Stimulated activated CD4-positive, alpha-beta T cell treated with anti-CD3 and anti-CD28 coated beads, Interleukin-12 subunit alpha, Interleukin-12 subunit beta, amount 100 ng/mL, for 4 hours (primary cell): ENCODE results near the gene GNB3.
"Not testable (repeated sequence)": the region's sequence is repeated elsewhere in the genome, so short reads cannot be mapped to it uniquely, and the experiment has no call there.

Experiments
- DNase-seq: peaks from one replicate; pipeline ENCODE4 v3.0.0-alpha.2; 2020

GNB3 gene

DNA sequence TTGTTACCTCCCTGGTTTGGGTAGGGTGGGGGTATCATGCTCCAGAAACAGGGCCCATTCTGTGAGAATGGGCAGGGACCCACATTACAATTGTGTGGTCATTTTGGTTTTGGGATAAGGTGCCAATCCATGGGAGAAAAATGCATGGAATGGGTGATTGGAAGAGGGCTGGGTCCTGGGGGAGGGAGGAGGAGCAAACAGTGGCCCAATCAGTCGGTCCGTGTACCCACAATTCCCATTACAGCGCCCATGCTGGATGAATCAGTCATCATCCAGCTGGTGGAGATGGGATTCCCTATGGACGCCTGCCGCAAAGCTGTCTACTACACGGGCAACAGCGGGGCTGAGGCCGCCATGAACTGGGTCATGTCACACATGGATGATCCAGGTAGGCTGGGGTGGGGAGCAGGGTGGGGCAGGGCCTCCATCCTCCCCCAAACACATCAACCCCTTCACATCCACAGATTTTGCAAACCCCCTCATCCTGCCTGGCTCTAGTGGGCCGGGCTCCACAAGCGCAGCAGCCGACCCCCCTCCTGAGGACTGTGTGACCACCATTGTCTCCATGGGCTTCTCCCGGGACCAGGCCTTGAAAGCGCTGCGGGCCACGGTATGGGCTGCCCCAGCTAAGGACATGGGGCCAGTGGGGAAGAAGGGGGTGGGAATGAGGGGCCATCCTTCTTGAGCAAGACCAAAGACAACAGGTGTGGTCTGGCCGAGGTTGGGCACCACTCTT lies 23.0 kb downstream of the GNB3 start:
- no peak for DNase-seq

DNA sequence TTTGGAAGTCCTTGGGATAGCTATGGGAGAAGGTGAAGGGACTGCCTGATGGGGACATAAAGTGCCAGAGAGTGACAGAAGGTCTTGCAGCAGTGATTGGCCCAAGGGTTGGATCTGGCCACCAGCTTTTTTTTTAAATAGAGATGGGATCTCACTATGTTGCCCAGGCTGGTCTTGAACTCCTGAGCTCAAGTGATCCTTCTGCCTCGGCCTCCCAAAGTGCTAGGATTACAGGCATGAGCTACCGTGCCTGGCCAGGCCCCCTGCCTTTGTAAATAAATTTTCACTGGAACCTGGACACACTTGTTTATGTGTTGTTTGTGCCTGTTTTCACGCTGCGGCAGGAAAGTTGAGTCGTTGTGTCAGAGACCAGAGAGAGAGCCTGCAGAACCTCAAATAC lies 24.6 kb downstream of the GNB3 start:
- DNase-seq: not testable (repeated sequence)

DNA sequence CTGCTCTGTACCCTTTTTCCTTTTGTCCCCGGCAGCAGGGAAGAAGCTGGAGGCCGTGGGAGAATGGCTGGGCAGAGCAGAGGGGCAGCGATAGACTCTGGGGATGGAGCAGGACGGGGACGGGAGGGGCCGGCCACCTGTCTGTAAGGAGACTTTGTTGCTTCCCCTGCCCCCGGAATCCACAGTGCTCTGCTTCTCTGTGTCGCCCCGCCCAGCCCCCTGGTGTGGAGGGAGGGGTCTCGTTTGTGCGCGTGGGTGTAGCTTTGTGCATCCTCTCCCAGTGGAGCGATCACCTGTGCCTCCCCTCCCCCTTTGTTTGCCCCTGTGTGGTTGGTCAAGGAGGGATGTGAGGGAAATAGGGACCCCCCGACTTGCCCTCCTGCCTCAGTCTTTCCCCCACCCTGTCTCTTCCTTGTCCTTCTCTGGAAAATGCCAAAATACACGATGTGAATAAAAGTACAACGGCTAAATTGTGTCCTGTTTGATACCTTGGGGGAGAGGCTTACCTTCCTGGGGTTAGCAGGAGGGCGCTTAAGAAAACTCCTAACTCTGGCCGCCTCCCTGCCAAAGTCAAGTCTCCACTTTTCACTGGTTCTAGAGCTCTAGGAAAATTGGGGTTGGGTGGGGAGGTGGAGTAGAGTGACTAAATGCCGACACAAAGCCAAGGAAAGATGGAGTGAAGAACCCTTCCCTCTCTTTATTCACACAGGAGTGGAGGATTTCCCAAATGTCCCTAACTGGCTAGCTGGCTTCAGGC lies 25.6 kb downstream of the GNB3 start:
- DNase-seq: no peak

DNA sequence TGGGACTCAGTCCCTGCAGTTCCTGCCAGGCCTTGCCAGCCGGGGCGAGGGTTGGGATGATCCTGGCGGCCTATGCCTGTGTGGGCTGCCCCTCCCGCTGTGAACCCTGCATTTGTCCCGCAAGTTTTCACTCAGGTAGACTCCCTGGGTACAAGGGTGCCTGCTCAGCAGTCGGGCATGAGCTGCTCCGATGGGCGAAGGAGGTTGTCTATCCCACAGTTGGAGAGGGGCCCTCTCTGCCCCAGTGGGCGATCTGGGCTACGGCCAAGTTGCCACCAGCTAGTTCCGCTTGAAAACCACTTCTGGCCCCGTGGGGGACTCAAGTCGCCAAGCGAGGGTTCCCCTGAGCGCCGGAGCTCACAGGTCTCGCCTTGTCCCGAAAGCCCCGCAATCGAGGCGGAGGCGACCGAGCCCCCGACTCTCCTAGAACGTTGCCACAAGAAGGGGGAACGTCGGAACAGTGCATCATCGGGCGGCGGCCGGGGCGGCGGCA lies 26.2 kb downstream of the GNB3 start:
- DNase-seq: no peak

DNA sequence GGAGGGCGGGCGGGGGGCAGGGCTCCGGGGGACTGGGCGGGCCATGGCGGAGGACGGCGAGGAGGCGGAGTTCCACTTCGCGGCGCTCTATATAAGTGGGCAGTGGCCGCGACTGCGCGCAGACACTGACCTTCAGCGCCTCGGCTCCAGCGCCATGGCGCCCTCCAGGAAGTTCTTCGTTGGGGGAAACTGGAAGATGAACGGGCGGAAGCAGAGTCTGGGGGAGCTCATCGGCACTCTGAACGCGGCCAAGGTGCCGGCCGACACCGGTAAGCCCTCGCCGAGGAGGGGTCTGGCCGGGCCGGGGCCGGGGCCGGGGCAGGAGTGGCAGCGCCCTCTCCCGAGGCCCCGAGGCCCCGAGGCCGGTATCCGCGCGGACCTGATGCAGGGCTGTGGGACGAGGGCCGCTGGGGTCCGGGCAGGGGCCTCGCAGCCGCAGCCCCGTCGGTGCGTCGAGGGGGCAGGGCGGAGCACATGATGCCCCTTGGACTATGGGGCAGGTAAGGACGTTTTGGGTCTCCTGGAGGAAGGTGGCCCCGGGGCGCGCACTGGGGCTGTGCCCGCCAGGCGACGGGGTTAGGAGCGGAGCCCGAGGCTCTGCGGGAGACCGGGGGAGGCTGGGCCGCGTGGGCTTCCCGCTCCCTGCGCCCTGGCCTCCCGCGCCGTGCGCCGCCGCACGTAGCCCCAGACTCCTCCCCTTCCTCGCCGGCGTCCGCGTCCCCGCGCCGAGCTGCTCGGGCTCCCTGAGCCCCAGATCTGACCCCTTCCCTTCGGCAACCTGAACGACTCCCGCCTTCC lies 26.9 kb downstream of the GNB3 start, which contains the start of gene TPI1:
Gene TPI1, plus strand, starts transcription at position 119 of the 798 bp plus-strand sequence. Its CDS starts 36 bp downstream, at position 155.
- peak; percentile 84 for DNase-seq

DNA sequence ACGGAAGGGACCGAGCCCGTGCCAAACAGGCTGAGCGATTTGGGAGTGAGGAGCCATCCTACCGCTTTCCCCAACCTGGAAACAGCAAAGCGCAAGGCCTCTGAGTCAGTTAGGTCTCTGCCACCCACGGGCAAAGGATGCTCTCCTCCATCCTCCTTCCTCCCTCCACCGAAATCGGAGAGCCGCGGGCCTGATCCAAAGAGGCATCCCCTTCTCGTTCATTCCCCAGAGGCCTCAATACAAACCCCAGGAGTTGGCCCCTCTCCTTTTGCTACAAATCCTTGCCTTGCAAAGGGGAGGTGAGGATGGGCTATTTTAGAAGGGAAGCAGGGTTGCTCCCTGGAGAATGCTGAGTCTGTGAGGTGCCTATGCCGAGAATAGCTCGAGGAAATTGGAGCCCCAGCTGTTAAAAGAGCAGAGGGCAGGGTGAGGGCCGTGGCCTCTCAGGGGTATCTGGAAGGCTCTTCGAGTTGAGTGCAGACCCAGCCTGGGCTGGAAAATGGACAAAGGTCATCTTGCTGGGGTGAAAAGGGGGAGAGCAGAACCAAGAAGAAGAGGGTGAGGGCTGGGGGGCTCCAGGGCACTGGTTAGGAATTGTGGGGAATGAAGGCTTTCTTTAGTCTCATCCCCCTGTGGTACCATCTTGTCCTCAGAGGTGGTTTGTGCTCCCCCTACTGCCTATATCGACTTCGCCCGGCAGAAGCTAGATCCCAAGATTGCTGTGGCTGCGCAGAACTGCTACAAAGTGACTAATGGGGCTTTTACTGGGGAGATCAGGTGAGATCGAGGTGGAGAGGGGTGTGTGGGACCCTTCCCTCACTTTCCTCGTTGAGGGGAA lies 27.7 kb downstream of the GNB3 start:
- DNase-seq: no peak

DNA sequence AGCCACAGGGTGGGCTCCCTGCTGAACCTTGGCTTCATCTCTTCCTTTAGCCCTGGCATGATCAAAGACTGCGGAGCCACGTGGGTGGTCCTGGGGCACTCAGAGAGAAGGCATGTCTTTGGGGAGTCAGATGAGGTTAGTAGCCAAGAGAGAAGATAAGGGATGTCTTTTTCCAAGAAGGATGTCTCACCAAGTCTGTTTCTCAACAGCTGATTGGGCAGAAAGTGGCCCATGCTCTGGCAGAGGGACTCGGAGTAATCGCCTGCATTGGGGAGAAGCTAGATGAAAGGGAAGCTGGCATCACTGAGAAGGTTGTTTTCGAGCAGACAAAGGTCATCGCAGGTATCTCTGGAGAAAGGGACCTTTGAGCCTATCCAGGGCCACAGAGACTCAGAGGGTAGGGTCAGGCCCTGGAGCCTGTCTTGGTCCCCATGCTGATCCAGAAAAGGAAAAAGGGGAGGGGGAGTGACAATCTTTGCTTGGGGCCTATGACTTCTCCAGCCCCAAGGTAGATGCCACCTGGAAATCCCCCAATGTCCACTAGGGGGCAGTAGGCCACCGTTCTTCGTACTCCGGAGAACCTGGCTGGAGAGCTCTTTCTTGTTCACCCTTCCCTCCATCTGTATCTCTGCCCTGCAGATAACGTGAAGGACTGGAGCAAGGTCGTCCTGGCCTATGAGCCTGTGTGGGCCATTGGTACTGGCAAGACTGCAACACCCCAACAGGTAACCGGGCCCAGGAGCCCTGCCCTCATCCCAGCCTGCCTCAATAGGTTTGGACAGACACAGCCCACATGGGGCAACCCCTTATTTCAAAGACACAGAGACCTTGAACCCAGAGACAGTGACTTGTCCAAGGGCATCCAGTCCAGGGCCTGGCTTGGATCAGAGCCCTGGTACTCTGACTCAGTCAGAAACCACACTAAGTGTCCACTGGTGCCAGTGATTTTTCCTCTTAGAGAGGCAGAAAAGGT lies 28.6 kb downstream of the GNB3 start:
- peak; percentile 76 for DNase-seq

DNA sequence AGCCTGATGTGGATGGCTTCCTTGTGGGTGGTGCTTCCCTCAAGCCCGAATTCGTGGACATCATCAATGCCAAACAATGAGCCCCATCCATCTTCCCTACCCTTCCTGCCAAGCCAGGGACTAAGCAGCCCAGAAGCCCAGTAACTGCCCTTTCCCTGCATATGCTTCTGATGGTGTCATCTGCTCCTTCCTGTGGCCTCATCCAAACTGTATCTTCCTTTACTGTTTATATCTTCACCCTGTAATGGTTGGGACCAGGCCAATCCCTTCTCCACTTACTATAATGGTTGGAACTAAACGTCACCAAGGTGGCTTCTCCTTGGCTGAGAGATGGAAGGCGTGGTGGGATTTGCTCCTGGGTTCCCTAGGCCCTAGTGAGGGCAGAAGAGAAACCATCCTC lies 29.6 kb downstream of the GNB3 start:
- not testable (repeated sequence) for DNase-seq

DNA sequence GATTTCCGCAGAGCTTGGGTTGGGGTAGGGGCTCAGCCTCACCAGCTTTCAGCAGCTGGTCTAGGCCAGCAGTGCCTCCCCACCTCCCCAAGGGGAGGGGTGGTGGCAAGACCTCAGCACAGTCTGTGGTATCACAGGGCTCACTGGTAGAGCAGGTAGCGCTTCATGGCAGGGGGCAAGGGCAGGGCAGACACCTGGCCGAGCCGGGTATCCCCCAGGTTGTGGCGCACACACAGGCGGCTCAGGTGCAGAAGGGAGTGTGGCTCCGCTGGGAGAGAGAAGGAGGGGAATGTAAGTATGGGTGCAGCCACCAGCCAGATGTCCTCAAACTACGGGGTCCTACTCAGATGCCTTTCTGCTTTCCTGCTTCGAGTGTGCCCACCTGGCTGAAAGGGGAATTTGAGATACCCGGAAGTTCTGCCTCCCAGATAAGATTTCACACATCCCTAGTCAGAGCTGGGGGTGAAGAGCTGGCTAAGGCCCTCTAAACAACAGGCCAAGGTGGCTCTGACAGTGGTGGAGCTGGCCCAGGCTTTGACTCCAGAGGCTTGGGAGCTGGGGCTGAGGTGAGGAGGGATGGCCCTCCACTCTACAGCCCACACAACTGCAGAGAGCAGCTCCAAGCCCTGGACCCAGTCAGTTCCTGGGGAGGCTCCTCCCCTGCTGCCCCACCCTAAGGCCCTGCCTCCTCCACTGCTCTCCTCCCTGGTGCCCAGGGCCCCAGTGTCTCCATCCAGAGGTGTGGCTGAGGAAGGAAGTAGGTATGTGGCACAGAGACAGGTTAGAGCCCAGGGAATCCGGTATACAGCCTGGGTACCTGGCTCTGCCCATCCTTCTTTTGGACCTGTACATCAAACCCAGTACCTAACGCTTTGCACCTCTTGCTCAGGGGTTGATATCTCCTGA lies 30.6 kb downstream of the GNB3 start:
- peak; percentile 36 for DNase-seq

DNA sequence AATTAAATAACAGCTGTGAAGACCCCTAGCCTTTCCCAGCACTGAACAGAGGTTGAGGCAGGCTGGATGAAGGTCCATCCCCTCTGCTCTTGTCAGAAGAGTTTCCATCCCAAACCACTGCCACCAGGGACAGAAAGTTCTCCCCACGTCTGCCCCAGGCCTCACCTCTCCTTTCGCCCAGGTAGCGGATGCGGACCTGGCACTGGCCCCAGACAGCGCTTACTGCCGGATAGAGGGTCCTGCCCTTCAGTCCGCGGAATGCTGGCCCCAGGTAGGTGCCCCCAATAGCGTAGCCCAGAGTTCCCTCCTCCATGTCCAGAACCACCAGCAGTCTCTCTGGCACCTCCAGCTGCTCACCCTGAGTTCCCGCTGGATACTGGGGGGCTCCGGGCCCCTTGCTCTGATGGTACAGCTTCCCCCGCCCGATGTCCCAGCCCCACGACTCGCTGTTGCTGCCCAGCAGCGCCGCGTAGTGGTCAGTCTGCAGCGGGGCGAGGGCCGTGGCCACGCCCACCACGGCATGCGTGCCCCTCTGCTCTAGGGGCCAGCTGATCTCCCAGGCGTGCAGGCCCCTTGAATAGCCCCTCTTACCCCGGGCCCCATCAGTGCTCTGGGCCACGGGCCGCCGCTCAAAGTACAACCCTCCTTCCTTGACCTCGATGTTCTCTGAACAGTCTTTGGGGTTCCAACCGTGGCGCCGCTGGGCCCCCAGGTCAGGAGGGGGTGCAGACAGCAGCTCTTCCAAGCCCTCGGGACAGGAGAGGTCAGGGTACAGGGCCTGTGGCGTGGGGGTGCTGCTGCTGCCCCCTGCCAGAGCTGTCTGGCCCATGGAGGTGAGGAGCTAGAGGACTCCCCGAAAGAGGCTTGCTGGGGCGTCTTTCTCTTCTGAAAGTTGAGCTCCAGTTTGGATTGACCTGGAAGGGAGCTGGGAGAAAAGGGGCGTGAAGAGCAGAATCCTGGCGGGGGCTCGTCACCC lies 31.6 kb downstream of the GNB3 start:
- peak; percentile 85 for DNase-seq

DNA sequence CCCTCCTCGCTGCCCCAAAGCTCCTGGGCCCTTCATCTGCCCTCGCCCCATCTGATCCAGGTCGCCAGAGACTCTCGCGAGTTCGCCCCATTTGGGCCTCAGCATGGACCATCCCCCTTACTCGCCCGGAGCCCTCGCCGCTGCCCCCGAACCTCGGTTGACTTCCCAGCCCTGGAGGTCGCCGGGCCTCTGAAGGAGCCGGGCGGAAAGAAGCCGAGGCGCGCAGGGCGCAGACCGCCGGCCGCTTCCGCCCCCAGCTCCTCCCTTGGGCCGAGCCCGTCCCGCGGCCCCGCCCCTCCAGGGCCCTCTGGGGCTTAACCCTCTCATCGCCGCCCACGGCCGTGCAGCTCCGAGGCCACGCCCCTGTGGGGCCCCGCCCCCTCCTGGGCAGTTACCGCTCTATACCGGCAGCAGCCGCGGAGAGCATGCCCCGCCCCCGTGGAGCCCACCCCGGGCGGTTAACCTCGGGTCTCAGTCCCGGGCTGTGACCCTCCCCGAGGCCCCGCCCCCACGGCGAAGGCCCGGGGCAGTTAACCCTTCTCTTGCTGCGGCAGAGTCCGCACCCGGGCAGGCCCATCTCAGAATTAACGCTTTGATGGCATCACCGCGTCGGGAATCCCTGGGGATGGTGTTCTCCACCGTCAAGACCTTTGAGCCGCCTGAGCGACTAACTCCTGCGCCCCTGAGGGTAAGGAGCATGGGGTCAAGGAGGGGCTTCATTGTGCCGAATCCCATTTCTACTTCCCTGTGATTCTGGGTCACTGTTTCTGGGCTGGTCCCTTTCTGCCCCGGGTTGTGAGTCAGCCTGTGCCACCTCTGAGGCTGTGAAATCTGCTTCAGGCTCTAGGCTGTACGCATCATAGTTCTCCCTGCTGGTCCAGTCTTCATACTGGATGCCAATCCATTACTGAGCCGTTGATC lies 32.6 kb downstream of the GNB3 start, which contains the start of gene SPSB2:
Gene SPSB2, minus strand, starts transcription at position 210 of the 921 bp plus-strand sequence. CDS start 402 bp downstream, outside the sequence.
- peak; percentile 99 for DNase-seq

DNA sequence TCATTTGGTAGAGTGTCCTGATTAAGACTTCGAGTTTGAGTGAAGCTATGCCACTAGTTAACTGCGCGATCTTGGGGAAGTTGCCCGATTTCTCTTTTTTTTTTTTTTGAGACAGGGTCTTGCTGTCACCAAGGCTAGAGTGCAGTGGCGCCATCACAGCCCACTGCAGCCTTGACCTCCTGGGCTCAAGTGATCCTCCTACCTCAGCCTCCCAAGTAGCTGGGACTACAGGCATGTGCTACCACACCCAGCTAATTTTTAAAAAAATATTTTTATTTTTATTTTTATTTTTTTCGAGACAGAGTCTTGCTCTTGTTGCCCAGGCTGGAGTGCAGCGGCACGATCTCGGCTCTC lies 33.3 kb downstream of the GNB3 start:
- DNase-seq: not testable (repeated sequence)

DNA sequence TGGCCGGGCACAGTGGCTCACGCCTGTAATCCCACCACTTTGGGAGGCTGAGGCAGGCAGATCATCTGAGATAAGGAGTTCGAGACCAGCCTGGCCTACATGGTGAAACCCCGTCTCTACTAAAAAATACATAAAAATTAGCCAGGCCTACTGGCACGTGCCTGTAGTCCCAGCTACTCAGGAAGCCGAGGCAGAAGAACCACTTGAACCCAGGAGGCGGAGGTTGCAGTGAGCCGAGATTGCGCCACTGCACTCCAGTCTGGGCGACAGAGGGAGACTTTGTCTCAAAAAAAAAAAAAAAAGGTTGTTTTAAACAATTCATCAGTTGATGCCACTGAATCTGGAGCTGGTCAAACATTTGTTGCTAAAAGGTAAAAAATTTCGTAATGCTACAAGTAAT lies 39.1 kb downstream of the GNB3 start:
- not testable (repeated sequence) for DNase-seq

DNA sequence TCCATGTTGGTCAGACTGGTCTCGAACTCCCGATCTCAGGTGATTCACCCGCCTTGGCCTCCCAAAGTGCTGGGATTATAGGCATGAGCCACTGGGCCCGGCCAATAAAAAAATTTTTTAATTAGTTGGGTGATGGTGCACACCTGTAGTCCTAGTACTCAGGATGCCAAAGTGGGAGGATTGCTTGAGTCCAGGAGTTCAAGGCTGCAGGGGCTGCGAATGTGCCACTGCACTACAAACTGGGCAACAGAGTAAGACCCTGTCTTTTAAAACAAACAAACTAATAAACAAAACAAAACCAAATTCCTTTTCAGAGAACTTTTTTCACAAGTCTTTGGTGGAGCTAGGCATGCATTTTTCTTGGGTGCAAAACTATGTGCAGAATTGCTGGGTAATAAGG lies 42.5 kb downstream of the GNB3 start:
- no peak for DNase-seq

DNA sequence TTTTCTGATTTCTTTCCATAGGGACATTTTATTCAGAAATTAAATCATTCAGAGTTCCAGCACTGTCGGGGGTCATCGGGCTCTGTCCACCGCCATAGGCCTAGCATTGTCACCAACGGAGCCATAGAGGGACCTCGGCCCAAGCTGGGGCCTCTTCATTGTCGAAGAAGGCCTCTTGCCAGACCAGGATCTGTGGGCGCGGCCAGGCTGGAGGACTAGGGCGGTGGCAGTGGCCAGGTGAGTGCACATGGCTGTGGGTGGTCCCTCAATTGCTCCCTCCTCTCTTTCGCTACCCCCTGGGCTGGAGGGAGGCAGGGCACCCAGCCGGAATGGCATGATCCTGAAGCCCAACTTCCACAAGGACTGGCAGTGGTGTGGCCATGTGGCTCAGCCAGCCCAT lies 43.0 kb downstream of the GNB3 start:
- DNase-seq: no peak

DNA sequence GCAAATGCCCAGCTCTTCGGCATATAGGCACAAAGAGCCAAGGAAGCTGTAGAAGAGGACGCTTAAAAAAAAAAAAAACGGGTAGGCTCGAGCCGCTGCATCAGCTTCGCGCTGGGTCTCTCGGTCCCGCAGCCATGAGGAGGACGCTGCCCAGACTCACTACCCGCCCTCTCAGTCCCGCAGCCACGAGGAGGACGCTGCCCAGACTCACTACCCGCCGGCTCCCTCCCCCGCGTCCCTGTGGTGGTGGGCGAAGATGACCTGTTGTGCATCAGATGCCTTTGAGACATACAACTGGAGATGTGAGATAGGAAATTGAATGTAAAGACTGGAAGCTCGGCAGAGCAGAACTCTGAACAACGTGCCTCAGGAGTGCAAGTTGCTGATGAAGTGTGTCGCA lies 43.8 kb downstream of the GNB3 start:
- no peak for DNase-seq

DNA sequence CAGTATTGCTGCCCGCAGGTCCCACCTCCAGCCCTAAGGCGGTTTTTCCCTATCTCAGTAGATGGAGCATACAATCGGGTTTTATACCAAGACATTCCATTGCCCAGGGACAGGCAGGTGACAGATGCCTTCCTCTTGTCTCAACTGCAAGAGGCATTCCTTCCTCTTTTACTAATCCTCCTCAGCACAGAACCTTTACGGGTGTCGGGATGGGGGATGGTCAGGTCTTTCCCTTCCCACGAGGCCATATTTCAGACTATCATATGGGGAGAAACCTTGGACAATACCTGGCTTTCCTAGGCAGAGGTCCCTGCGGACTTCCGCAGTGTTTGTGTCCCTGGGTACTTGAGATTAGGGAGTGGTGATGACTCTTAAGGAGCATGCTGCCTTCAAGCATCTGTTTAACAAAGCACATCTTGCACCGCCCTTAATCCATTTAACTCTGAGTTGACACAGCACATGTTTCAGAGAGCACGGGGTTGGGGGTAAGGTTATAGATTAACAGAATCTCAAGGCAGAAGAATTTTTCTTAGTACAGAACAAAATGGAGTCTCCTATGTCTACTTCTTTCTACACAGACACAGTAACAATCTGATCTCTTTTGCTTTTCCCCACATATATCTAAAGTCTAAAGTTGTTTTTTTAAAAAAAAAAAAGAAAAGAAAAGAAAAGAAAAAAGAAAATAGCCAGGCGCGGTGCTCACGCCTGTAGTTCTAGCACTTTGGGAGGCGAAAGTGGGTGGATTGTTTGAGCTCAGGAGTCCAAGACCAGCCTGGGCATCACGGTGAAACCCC lies 45.7 kb downstream of the GNB3 start:
- DNase-seq: not testable (repeated sequence)
